HepG2 (cell line): Measurements from ENCODE around the gene CDRT4.

Source experiments
- TF ChIP-seq, protein P1 (sequence below): sonication (generic); formaldehyde crosslinking; IDR thresholded peaks from 2 replicates; pipeline ENCODE4 v1.4.0; 2020; ENCODE audit warnings: missing genetic modification reagents
- TF ChIP-seq, protein P2 (sequence below): sonication (generic); formaldehyde crosslinking; conservative IDR thresholded peaks from 2 replicates; pipeline ENCODE4 v1.4.0; 2020; ENCODE audit warnings: missing genetic modification reagents
- TF ChIP-seq, protein P3 (sequence below): sonication (generic); formaldehyde crosslinking; IDR thresholded peaks from 2 replicates; pipeline ENCODE4 v1.4.0; 2020; ENCODE audit warnings: missing genetic modification reagents

DNA sequence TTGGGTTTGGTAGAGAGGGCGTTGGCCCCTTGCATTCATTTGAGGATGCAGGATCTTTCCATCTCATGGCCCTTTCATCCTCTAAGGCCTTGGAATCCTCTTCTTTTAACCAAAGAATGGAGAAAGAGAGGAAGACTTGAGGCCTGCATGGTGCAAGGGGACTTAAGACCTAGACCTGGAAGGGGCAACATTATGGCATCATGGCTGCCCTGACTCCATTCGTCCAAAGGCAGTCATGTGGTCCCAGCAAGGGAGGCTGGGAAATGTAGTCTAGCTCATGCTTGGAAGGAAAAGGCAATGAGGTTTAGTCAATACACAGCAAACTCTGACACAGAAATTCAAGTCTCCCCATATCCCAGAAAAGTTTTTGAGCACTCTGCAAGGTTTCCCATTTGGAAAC is 30.7 kb upstream of the CDRT4 start:
- TF ChIP-seq, protein P1, sequence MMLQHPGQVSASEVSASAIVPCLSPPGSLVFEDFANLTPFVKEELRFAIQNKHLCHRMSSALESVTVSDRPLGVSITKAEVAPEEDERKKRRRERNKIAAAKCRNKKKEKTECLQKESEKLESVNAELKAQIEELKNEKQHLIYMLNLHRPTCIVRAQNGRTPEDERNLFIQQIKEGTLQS: no peak
- TF ChIP-seq, protein P2, sequence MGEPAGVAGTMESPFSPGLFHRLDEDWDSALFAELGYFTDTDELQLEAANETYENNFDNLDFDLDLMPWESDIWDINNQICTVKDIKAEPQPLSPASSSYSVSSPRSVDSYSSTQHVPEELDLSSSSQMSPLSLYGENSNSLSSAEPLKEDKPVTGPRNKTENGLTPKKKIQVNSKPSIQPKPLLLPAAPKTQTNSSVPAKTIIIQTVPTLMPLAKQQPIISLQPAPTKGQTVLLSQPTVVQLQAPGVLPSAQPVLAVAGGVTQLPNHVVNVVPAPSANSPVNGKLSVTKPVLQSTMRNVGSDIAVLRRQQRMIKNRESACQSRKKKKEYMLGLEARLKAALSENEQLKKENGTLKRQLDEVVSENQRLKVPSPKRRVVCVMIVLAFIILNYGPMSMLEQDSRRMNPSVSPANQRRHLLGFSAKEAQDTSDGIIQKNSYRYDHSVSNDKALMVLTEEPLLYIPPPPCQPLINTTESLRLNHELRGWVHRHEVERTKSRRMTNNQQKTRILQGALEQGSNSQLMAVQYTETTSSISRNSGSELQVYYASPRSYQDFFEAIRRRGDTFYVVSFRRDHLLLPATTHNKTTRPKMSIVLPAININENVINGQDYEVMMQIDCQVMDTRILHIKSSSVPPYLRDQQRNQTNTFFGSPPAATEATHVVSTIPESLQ: no peak
- TF ChIP-seq, protein P3, sequence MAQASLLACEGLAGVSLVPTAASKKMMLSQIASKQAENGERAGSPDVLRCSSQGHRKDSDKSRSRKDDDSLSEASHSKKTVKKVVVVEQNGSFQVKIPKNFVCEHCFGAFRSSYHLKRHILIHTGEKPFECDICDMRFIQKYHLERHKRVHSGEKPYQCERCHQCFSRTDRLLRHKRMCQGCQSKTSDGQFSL: no peak
